Right lobe of liver (tissue), 4 donors: Measurements from ENCODE around the gene PELI3.

Source experiments
- CTCF ChIP-seq, 4 donors: fragments of 200-600 bp in 3 of 4; fragments of 450-650 bp in 1 of 4; IDR thresholded peaks; one replicate each; pipeline versions ENCODE4 v1.5.1 to v1.8.0; 2016 to 2022; ENCODE audit warnings: antibody characterized with exemption in 4 of 4, mild to moderate bottlenecking in 2 of 4
- POLR2A ChIP-seq: fragments of 450-650 bp; IDR thresholded peaks from one replicate; pipeline ENCODE4 v1.6.1; 2017; ENCODE audit warnings: antibody characterized with exemption, mild to moderate bottlenecking
- donor health status: DM: no; HTN: no; CAD: no.
- donor health status: DM: no; HTN: no; CAD: no.
- donor health status: DM: no; HTN: yes; CAD: no.

GRCh38 chr11:66498506-66498905 is 31.8 kb downstream of the PELI3 start:
- TF ChIP-seq CTCF (IDR thresholded peaks at IDR 0.05) (no peak), POLR2A (no peak)
